Omental fat pad (tissue), 4 donors: ENCODE results near the gene XRCC1. TPM values are rescaled to one million over a fixed set of nuclear protein-coding genes. Genes with fewer than 3 reads are reported as not detected.
"Not testable (repeated sequence)": the region's sequence is repeated elsewhere in the genome, so short reads cannot be mapped to it uniquely, and the experiment has no call there.

Source experiments
- ATAC-seq: fragments of 150-250 bp; one replicate; pipeline ENCODE4 v1.9.1; 2016; ENCODE audit warnings: mild to moderate bottlenecking, moderate library complexity; ENCODE audit not compliant: low FRiP score
- DNase-seq: peaks from one replicate; pipeline ENCODE4 v3.0.0-alpha.2; 2019; ENCODE audit warnings: low spot score
- CTCF ChIP-seq, 3 donors: fragments of 450-650 bp; IDR thresholded peaks; one replicate each; pipeline ENCODE4 v1.5.1; 2016 to 2017; ENCODE audit warnings: antibody characterized with exemption in 3 of 3, mild to moderate bottlenecking in 3 of 3, moderate library complexity in 2 of 3
- total RNA-seq, 4 donors: library from RNA; depleted of rRNA; stranded (reverse); fragments of >200 nt; gene quantifications; one replicate each; pipeline ENCODE4 v1.1.0, GENCODE V29; 2016

XRCC1 gene
- total RNA-seq, 4 donors from 2014 or later = 13.0 to 24.1 (median 15.8) TPM

GRCh38 chr19:43552616-43553015 is 22.7 kb downstream of the XRCC1 start:
- DNase-seq (no peak), ATAC-seq (no peak)
- TF ChIP-seq CTCF (IDR thresholded peaks at IDR 0.05) = no peak

- ATAC-seq = no peak
- DNase-seq = no peak
- no peak for TF ChIP-seq CTCF (IDR thresholded peaks at IDR 0.05)
These were observed 23.2 kb downstream of the XRCC1 start for GRCh38 chr19:43552198-43552450.

GRCh38 chr19:43551399-43552197 is 23.7 kb downstream of the XRCC1 start:
- no peak for DNase-seq
- no peak for ATAC-seq
- no peak for TF ChIP-seq CTCF (IDR thresholded peaks at IDR 0.05)

- DNase-seq = no peak
- ATAC-seq = no peak
- TF ChIP-seq CTCF (IDR thresholded peaks at IDR 0.05) = no peak
These were observed 26.6 kb downstream of the XRCC1 start for GRCh38 chr19:43548706-43549105.

- not testable (repeated sequence) for DNase-seq, ATAC-seq
These were observed 27.4 kb downstream of the XRCC1 start for GRCh38 chr19:43547926-43548325.

GRCh38 chr19:43546581-43546980 is 28.7 kb downstream of the XRCC1 start:
- peak; percentile 13 for ATAC-seq
- DNase-seq = no peak
- TF ChIP-seq CTCF (IDR thresholded peaks at IDR 0.05) = no peak

GRCh38 chr19:43545981-43546380 is 29.3 kb downstream of the XRCC1 start:
- TF ChIP-seq CTCF (IDR thresholded peaks at IDR 0.05) = no peak
- no peak for ATAC-seq
- DNase-seq = no peak
